Thoracic aorta (tissue), 2 donors: ENCODE measurements around the gene DISC1. TPM values are rescaled to one million over a fixed set of nuclear protein-coding genes. Genes with fewer than 3 reads are reported as not detected.

Experiments used
- ATAC-seq: fragments of 150-250 bp; one replicate; pipeline ENCODE4 v1.8.0; 2017; ENCODE audit warnings: low read depth; ENCODE audit not compliant: insufficient number of reproducible peaks, low FRiP score
- DNase-seq: peaks from one replicate; pipeline ENCODE4 v3.0.0-alpha.2; 2020; ENCODE audit warnings: low spot score
- H3K27ac ChIP-seq, 2 donors: fragments of 200-600 bp; sonication (generic); 1 replicate in 1 of 2; 2 replicates in 1 of 2; pipeline ENCODE4 v1.5.1; 2016; ENCODE audit warnings: mild to moderate bottlenecking in 2 of 2, moderate library complexity in 2 of 2
- H3K27me3 ChIP-seq: fragments of 200-600 bp; sonication (generic); replicated peaks from 2 replicates; pipeline ENCODE4 v1.6.0; 2016; ENCODE audit warnings: mild to moderate bottlenecking; ENCODE audit not compliant: insufficient read depth
- H3K36me3 ChIP-seq: fragments of 200-600 bp; sonication (generic); one replicate; pipeline ENCODE4 v1.5.1; 2016
- H3K4me1 ChIP-seq, 2 donors: fragments of 200-600 bp; sonication (generic); 1 replicate in 1 of 2; 2 replicates in 1 of 2; pipeline versions ENCODE4 v1.5.1 to v1.6.0; 2016; ENCODE audit warnings: low read depth in 2 of 2, mild to moderate bottlenecking in 1 of 2; ENCODE audit not compliant: control insufficient read depth in 1 of 2
- H3K4me3 ChIP-seq: fragments of 200-600 bp; sonication (generic); 2 replicates; pipeline ENCODE4 v1.5.1; 2016; ENCODE audit warnings: mild to moderate bottlenecking
- H3K9me3 ChIP-seq: fragments of 200-600 bp; sonication (generic); 2 replicates; pipeline ENCODE4 v1.5.1; 2016
- total RNA-seq, 2 donors: library from RNA; depleted of rRNA; stranded (reverse); fragments of >200 nt; gene quantifications; one replicate each; pipeline versions ENCODE4 v1.1.0 to v1.2.3, GENCODE V29; 2016
- TF ChIP-seq, protein P1 (sequence below): fragments of 200-600 bp; sonication (generic); IDR thresholded peaks from one replicate; pipeline ENCODE4 v1.5.1; 2019; ENCODE audit warnings: antibody characterized with exemption

The DISC1 gene
- total RNA-seq, 2 donors from 2014 or later = 13.1 to 26.9 TPM

DNA sequence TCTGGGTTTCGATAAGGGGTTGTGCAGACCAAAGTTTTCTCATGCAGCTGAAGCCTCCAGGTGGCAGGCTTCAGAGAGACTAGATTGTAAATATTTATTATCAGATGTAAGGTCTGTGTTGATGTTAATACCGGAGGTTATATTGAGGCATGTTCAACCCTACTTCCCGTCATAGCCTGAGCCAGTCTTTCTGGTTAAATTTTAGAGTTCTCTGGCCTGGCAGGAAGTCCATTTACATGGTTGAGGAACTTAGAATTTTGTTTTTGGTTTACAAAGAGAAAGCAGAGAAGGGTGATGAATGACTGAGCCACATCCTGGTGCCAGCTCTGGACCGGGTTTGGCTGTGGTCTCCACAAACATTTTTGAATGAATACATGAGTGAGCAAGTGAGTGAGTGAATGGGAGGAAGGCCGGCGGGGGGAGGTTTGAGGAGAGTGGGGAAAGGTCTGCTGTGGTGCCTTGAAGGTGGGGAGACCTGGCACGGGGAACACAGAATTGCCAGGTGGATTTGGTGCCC, 218.5 kb downstream of the DISC1 start:
- H3K4me3 ChIP-seq = peak overlapping the region; percentile 41
- H3K9me3 ChIP-seq = no peaks in the 10 kb centered on the region
- TF ChIP-seq, protein P1, sequence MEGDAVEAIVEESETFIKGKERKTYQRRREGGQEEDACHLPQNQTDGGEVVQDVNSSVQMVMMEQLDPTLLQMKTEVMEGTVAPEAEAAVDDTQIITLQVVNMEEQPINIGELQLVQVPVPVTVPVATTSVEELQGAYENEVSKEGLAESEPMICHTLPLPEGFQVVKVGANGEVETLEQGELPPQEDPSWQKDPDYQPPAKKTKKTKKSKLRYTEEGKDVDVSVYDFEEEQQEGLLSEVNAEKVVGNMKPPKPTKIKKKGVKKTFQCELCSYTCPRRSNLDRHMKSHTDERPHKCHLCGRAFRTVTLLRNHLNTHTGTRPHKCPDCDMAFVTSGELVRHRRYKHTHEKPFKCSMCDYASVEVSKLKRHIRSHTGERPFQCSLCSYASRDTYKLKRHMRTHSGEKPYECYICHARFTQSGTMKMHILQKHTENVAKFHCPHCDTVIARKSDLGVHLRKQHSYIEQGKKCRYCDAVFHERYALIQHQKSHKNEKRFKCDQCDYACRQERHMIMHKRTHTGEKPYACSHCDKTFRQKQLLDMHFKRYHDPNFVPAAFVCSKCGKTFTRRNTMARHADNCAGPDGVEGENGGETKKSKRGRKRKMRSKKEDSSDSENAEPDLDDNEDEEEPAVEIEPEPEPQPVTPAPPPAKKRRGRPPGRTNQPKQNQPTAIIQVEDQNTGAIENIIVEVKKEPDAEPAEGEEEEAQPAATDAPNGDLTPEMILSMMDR = no peak
- H3K4me1 ChIP-seq = peaks cover 7 to 20% of the 10 kb centered on the region in 2 donors
- H3K27ac ChIP-seq = peak overlapping the region; percentile 32 to 49
- H3K36me3 ChIP-seq = no peaks in the 10 kb centered on the region
- DNase-seq (peak; percentile 6), ATAC-seq (peak; percentile 14)
- H3K27me3 ChIP-seq = no peaks in the 10 kb centered on the region

DNA sequence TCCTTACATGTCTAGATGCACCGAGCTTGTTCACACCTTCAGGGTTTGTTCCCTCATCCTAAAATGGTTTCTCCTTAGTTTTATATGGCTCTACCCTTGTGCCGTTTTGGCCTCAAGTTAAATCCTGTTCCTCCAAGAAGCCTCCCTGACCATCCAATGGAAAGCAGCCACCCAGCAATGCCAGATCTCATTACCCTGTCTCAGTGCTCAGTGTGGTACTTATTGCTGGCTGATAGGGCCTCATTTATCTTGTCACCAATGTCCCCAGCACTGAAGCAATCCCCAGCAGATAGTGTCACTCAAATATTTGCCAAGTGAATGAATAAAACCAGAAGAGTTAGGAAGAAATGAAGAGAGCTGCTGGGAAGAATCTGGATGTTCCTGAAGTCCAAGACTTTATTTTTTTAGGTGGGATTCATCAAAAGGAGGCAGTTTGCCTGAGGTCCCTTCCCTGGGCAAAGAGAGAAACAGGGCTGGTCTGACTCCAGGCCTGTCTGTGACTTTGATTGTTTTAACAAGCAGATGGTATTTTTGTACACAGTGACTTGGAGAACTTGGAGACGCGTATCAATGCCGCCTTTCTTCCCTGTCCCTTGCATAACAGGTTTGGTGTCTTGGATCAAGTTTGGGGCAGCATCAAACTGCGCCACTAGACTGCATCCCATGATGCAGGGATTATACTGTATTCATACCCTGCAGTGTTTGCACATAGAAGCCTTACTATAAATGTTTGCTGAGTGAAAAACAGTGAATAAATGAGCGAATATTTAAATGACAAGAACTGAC, 221.2 kb downstream of the DISC1 start:
- TF ChIP-seq, protein P1 = no peak
- no peak for DNase-seq
- no peak for ATAC-seq
- Histone ChIP-seq H3K27me3 (no peaks in the 10 kb centered on the region), H3K27ac (no peak overlapping the region), H3K4me1 (peaks cover 7 to 20% of the 10 kb centered on the region in 2 donors), H3K4me3 (no peak overlapping the region), H3K36me3 (no peaks in the 10 kb centered on the region), H3K9me3 (no peaks in the 10 kb centered on the region)

DNA sequence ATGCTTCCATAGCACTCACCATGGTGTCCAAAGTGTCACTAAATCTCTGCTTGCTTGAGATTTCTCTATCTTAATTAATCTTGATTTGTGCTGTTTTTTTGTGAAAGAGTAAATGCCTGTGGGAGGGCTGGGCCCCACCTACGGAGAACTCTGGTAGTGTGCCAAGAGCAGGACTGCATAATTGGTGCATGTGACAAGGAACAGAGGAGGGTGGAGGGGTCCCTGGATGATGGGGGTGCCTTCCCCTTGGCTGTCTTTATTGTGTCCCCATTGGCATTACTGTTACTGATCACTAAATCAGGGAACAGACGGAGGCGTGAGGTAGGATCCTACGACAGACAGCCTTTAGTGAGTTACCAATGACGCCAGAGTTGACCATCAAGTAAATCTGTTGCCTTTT, 223.4 kb downstream of the DISC1 start:
- ATAC-seq = no peak
- Histone ChIP-seq H3K4me1 (peaks cover 5 to 9% of the 10 kb centered on the region in 2 donors), H3K27me3 (no peaks in the 10 kb centered on the region), H3K27ac (no peak overlapping the region), H3K4me3 (no peak overlapping the region), H3K9me3 (no peaks in the 10 kb centered on the region), H3K36me3 (no peaks in the 10 kb centered on the region)
- DNase-seq = no peak
- TF ChIP-seq, protein P1 = no peak

DNA sequence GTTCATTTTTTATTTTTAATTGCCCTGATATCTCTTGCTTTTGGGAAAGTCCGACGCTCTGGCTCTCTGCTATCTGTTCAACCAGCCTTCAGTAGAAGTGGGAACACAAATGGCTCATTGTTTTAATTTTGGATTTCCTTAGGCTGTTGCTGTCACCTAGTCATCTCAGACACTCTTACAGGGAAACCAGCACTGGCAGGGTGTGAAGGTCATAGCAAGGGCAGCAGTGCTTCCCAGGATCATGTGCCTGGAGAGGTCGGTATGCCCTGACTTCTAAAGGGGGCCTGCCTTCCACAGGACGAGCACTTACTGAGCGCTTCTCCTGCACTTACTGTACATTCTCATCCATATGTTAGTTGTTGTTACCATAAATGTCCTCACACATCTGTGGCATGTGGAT, 224.2 kb downstream of the DISC1 start:
- peaks cover 0 to under 1% of the 10 kb centered on the region in 2 donors for H3K4me1 ChIP-seq
- no peaks in the 10 kb centered on the region for H3K27me3 ChIP-seq
- H3K36me3 ChIP-seq = no peaks in the 10 kb centered on the region
- no peak overlapping the region for H3K4me3 ChIP-seq
- ATAC-seq (no peak), DNase-seq (no peak)
- H3K9me3 ChIP-seq = no peaks in the 10 kb centered on the region
- TF ChIP-seq, protein P1 = no peak
- no peak overlapping the region for H3K27ac ChIP-seq

DNA sequence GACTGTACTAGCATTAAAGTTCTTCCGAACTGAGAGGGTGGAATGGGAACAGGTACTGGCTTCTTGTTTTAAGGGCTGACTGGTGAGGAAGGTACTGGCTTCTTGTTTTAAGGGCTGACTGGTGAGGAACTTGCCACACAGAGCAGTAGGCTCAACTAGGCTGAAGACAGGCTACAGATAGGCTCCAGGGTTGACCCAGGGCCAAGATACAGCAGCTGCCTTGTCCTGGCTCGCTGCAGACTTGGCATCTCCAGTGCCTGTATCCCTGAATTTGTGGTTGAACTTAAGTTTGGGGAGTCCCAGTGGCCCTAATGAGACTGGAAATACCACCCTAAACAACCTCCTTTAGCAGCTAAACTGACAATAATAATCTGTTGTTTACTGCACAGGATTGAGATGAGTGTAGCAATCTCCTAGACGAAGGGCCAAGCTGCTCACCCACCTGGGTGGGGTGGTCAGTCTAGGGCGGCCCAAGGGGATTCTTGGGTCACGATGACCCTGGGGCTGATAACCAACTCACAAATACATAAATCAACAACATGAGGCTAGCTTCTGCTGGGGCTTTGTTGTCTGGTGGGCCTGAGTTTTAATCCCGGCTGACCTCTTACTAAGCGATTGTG, 227.1 kb downstream of the DISC1 start:
- no peak for DNase-seq
- Histone ChIP-seq H3K27me3 (no peaks in the 10 kb centered on the region), H3K9me3 (no peaks in the 10 kb centered on the region), H3K4me1 (no peaks in the 10 kb centered on the region), H3K36me3 (no peaks in the 10 kb centered on the region), H3K4me3 (no peak overlapping the region), H3K27ac (no peak overlapping the region)
- no peak for ATAC-seq
- TF ChIP-seq, protein P1 = no peak
